ENCODE data around the gene TBX19. TPM values are rescaled to one million over a fixed set of nuclear protein-coding genes. Genes with fewer than 3 reads are reported as not detected.

TBX19 gene
- total RNA-seq, 1 experiment from 2014 or later, result 3.0 TPM

DNA sequence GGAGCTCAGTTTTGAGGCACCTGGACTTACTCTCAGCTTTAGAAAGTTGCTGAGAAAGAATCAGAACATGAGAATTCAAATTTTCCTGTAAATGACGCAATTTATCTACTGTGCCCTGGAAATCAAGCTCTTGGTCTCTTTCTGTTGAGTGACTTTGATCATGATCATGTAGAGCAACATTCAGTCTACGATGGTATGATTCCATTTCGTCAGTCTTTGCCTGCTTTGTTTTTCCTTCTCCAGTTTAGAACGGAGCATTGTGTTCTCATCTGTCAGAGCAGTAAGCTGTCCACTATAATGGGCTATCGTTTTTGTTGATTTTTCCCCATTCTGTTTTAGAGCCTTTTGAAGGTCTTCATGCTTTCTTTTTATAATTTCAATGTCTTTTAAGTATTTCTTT lies 34.2 kb upstream of the TBX19 start:
- H3K4me1 ChIP-seq (ENCODE audit: control insufficient read depth in 1 of 2, insufficient read depth in 2 of 2, low read length in 2 of 2), result peaks cover 17% of the 10 kb centered on the region in 2 experiments
- no peak for DNase-seq (ENCODE audit: low read depth, low spot score)
- no peak overlapping the region for H3K27ac ChIP-seq (ENCODE audit: low read depth, low read length)
- no peak overlapping the region for H3K4me3 ChIP-seq (replicated peaks in 1 of 2; ENCODE audit: low read depth in 1 of 2, low read length in 2 of 2)
- POLR2A ChIA-PET, result no interaction called here
- no peak overlapping the region for H2AFZ ChIP-seq (ENCODE audit: low read depth, low read length, poor library complexity, severe bottlenecking)
- no peak for ATAC-seq
- no peaks in the 10 kb centered on the region for H3K9me2 ChIP-seq (ENCODE audit: insufficient read depth)
- H3K79me2 ChIP-seq (ENCODE audit: insufficient read depth, low read length), result peaks cover 40% of the 10 kb centered on the region
- H4K20me1 ChIP-seq (ENCODE audit: insufficient read depth), result 0 out of 2 replicates have a peak, but pooled peaks cover 3% of the 10 kb centered on the region
- RAD21 ChIA-PET (ENCODE audit: low non-redundant PET in 1 of 2, low total read pairs in 2 of 2, uncharacterized antibody in 2 of 2, unreplicated experiment in 2 of 2), result no interaction called here
- H3K4me2 ChIP-seq (ENCODE audit: low read length), result no peak overlapping the region
- peaks cover 15 to 21% of the 10 kb centered on the region in 2 experiments for H3K36me3 ChIP-seq (ENCODE audit: control insufficient read depth in 1 of 2, insufficient read depth in 2 of 2, low read length in 2 of 2)
- H3K9me3 ChIP-seq (ENCODE audit: control insufficient read depth in 1 of 2, insufficient read depth in 1 of 2, low read depth in 1 of 2, low read length in 2 of 2), result no peaks in the 10 kb centered on the region
- intact Hi-C loops (cut with micrococcal nuclease), result no loop called here
- no peak for TF ChIP-seq SRF (IDR thresholded peaks at IDR 0.05; ENCODE audit: low read depth)
- TF ChIP-seq, protein P1, sequence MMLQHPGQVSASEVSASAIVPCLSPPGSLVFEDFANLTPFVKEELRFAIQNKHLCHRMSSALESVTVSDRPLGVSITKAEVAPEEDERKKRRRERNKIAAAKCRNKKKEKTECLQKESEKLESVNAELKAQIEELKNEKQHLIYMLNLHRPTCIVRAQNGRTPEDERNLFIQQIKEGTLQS (IDR thresholded peaks at IDR 0.05), result no peak
- TF ChIP-seq EGR1 (IDR thresholded peaks at IDR 0.05; ENCODE audit: low read depth), result no peak
- TF ChIP-seq POLR2A (IDR thresholded peaks at IDR 0.05; ENCODE audit: borderline replicate concordance, extremely low read depth, insufficient read depth, insufficient read length), result no peak
- TF ChIP-seq CEBPB (IDR thresholded peaks at IDR 0.05; ENCODE audit: low read depth), result no peak
- TF ChIP-seq SIN3A (IDR thresholded peaks at IDR 0.05; ENCODE audit: low read depth), result no peak
- TF ChIP-seq JUND (IDR thresholded peaks at IDR 0.05), result no peak
- CTCF ChIA-PET, result no interaction called here
- no peak overlapping the region for H3K9ac ChIP-seq (ENCODE audit: low read length)
- no peaks in the 10 kb centered on the region for H3K27me3 ChIP-seq (ENCODE audit: insufficient read depth, low read length)
- no TSS peak for BruUV-seq (replicated peaks)

- Histone ChIP-seq H3K27me3 (ENCODE audit: insufficient read depth, low read length) (no peaks in the 10 kb centered on the region), H3K36me3 (ENCODE audit: control insufficient read depth in 1 of 2, insufficient read depth in 2 of 2, low read length in 2 of 2) (no peaks in the 10 kb centered on the region), H3K27ac (ENCODE audit: low read depth, low read length) (no peak overlapping the region), H3K9me2 (ENCODE audit: insufficient read depth) (no peaks in the 10 kb centered on the region), H2AFZ (ENCODE audit: low read depth, low read length, poor library complexity, severe bottlenecking) (no peak overlapping the region), H3K79me2 (ENCODE audit: insufficient read depth, low read length) (peaks cover 26% of the 10 kb centered on the region), H3K9me3 (ENCODE audit: control insufficient read depth in 1 of 2, insufficient read depth in 1 of 2, low read depth in 1 of 2, low read length in 2 of 2) (no peaks in the 10 kb centered on the region; a peak in 2 of 4 replicates), H3K4me3 (replicated peaks in 1 of 2; ENCODE audit: low read depth in 1 of 2, low read length in 2 of 2) (no peak overlapping the region), H3K4me2 (ENCODE audit: low read length) (no peak overlapping the region), H3K9ac (ENCODE audit: low read length) (no peak overlapping the region), H4K20me1 (ENCODE audit: insufficient read depth) (0 out of 2 replicates have a peak, but pooled peaks cover 3% of the 10 kb centered on the region), H3K4me1 (ENCODE audit: control insufficient read depth in 1 of 2, insufficient read depth in 2 of 2, low read length in 2 of 2) (no peaks in the 10 kb centered on the region)
- no peak for DNase-seq (ENCODE audit: low read depth, low spot score)
- CTCF ChIA-PET, result interaction anchor here (0.8 kb wide), 1 partner anchor 16 kb away, joined by 4 read pairs; no protein-coding TSS in a partner anchor
- intact Hi-C loops (cut with micrococcal nuclease), result no loop called here
- BruUV-seq (replicated peaks), result no TSS peak
- ATAC-seq, result no peak
- RAD21 ChIA-PET (ENCODE audit: low non-redundant PET in 1 of 2, low total read pairs in 2 of 2, uncharacterized antibody in 2 of 2, unreplicated experiment in 2 of 2), result no interaction called here
- POLR2A ChIA-PET, result no interaction called here
- TF ChIP-seq REST (IDR thresholded peaks at IDR 0.05; ENCODE audit: low read depth), result no peak
Observed at GRCh38 chr1:168252204-168252733, 28.4 kb upstream of the TBX19 start.

All from HCT116 (cell line).